Measurements from ENCODE around the gene CORO7. TPM values are rescaled to one million over a fixed set of nuclear protein-coding genes. Genes with fewer than 3 reads are reported as not detected.

Gene CORO7
- polyA plus RNA-seq, 1 of the 3 experiments (the other 2 are of a cell fraction): 25.8 TPM

- POLR2A ChIA-PET: no interaction called here
- no peak for DNase-seq
- no peak overlapping the region for H3K4me2 ChIP-seq
- H3K4me1 ChIP-seq (ENCODE audit: control insufficient read depth in 1 of 2, insufficient read depth in 2 of 2, low read depth in 1 of 2, low read length in 1 of 2): peaks cover 0 to 5% of the 10 kb centered on the region in 2 experiments; a peak in 1 of 4 replicates
- WGBS (ENCODE audit: low lambda C conversion rate): 91% methylated on average over 14 of the region's 14 CpGs
- H3K9ac ChIP-seq: no peak overlapping the region
- no peak overlapping the region for H3K4me3 ChIP-seq (ENCODE audit: low read depth in 2 of 2, low read length in 1 of 2)
- H2AFZ ChIP-seq (ENCODE audit: low read depth): no peak overlapping the region
- TF ChIP-seq TCF12 (IDR thresholded peaks at IDR 0.05) (no peak), GABPA (IDR thresholded peaks at IDR 0.05; ENCODE audit: low read depth) (no peak), SIN3A (IDR thresholded peaks at IDR 0.05; ENCODE audit: borderline replicate concordance, low read depth, low read length) (no peak), RFX5 (IDR thresholded peaks at IDR 0.05; ENCODE audit: low read length) (no peak), CHD2 (IDR thresholded peaks at IDR 0.05; ENCODE audit: low read length, partially characterized antibody) (no peak), CTCF (IDR thresholded peaks at IDR 0.05) (no peak), NFIC (IDR thresholded peaks at IDR 0.05; ENCODE audit: borderline replicate concordance) (no peak), PBX3 (IDR thresholded peaks at IDR 0.05) (no peak), MAX (IDR thresholded peaks at IDR 0.05; ENCODE audit: low read depth) (no peak), YY1 (IDR thresholded peaks at IDR 0.05; ENCODE audit: low read depth) (no peak), REST (IDR thresholded peaks at IDR 0.05; ENCODE audit: low read depth, low read length) (no peak), JUND (IDR thresholded peaks at IDR 0.05) (no peak), NRF1 (IDR thresholded peaks at IDR 0.05; ENCODE audit: low read depth, low read length) (no peak), IRF3 (IDR thresholded peaks at IDR 0.05; ENCODE audit: low read depth, low read length) (no peak), MEF2A (IDR thresholded peaks at IDR 0.05; ENCODE audit: borderline replicate concordance, low read depth) (no peak), USF2 (IDR thresholded peaks at IDR 0.05; ENCODE audit: borderline replicate concordance, low read depth, low read length) (no peak), SMC3 (IDR thresholded peaks at IDR 0.05; ENCODE audit: low read depth, low read length) (no peak)
- H3K79me2 ChIP-seq (ENCODE audit: insufficient read depth): peaks cover 87% of the 10 kb centered on the region
- peaks cover 0 to 3% of the 10 kb centered on the region in 2 experiments for H3K36me3 ChIP-seq (replicated peaks in 1 of 2; ENCODE audit: control insufficient read depth in 1 of 2, insufficient read depth in 2 of 2, low read length in 1 of 2)
- no peaks in the 10 kb centered on the region for H3K9me2 ChIP-seq
- H3K27ac ChIP-seq (ENCODE audit: low read depth in 2 of 2, low read length in 1 of 2): no peak overlapping the region
- no peaks in the 10 kb centered on the region for H3F3A ChIP-seq (replicated peaks; ENCODE audit: insufficient read depth)
- no peaks in the 10 kb centered on the region for H3K27me3 ChIP-seq (ENCODE audit: insufficient read depth)
- CTCF ChIA-PET: interaction anchor here (1.0 to 13.0 kb wide), 5 partner anchors 10 to 57 kb away, joined by 3 to 205 read pairs (median 6); no protein-coding TSS in a partner anchor
- no peaks in the 10 kb centered on the region for H3K9me3 ChIP-seq
- peaks cover 43% of the 10 kb centered on the region for H4K20me1 ChIP-seq (ENCODE audit: insufficient read depth)
Observed at GRCh38 chr16:4345836-4346781, 70.3 kb downstream of the CORO7 start.

All from SK-N-SH (cell line).